GM12878 (cell line): ENCODE results near the gene PLET1. TPM values are rescaled to one million over a fixed set of nuclear protein-coding genes. Genes with fewer than 3 reads are reported as not detected.

Experiments used
- ATAC-seq: fragments of 200-7000 bp; cut with Tn5 transposase; 3 replicates; pipeline ENCODE4 v1.9.1; 2020; ENCODE audit warnings: mild to moderate bottlenecking, moderate library complexity
- BruUV-seq: library from RNA; stranded (reverse); fragments of 400-500 nt; replicated peaks from 2 replicates; lab custom pipeline; 2021; lab: Mats Ljungman, UMichigan
- CTCF ChIA-PET: fragments of 300-600 bp; sonication (Branson Sonifier 250); formaldehyde crosslinking; extraction: SDS; loops from one replicate; lab custom pipeline; 2021; ENCODE audit warnings: inconsistent platforms; lab: Yijun Ruan, JAX
- POLR2A ChIA-PET: fragments of 350-600 bp; formaldehyde crosslinking; extraction: SDS; loops from one replicate; lab custom pipeline; 2021; ENCODE audit warnings: inconsistent platforms; lab: Charles Lee
- RAD21 ChIA-PET: fragments of 300-600 bp; sonication (Branson Sonifier 250); formaldehyde crosslinking; loops from one replicate; lab custom pipeline; 2023; ENCODE audit warnings: antibody characterized with exemption; ENCODE audit not compliant: unreplicated experiment; lab: Charles Lee
- SMC1A ChIA-PET: fragments of 300-600 bp; sonication (Branson Sonifier 250); formaldehyde crosslinking; loops from one replicate; lab custom pipeline; 2023; ENCODE audit not compliant: unreplicated experiment, uncharacterized antibody; lab: Charles Lee
- DNase-seq: peaks from one replicate; pipeline ENCODE4 v3.0.0-alpha.2; 2011; ENCODE audit warnings: low read depth, low spot score
- FAIRE-seq: peaks from 3 replicates; lab custom pipeline; 2011; peaks lifted over from hg19 to GRCh38; lab: Jason Lieb, UNC
- H2AFZ ChIP-seq: 2 replicates; pipeline ENCODE4 v1.6.0; 2011; ENCODE audit warnings: low read depth, low read length, control low read depth; ENCODE audit not compliant: control insufficient read depth
- H3K27ac ChIP-seq: 2 replicates; pipeline ENCODE4 v1.5.1; 2011; ENCODE audit warnings: control low read depth; ENCODE audit not compliant: control insufficient read depth, insufficient read depth
- H3K27me3 ChIP-seq, 2 experiments: replicated peaks in 1 of 2; 2 replicates each; pipeline versions ENCODE4 v1.6.0 to v1.6.1; 2011; ENCODE audit warnings: low read length in 1 of 2; ENCODE audit not compliant: control insufficient read depth in 2 of 2, insufficient read depth in 2 of 2
- H3K36me3 ChIP-seq, 2 experiments: 2 replicates each; pipeline ENCODE4 v1.5.1; 2011; ENCODE audit warnings: low read length in 1 of 2; ENCODE audit not compliant: control insufficient read depth in 2 of 2, insufficient read depth in 2 of 2
- H3K4me1 ChIP-seq: 2 replicates; pipeline ENCODE4 v1.6.1; 2011; ENCODE audit warnings: mild to moderate bottlenecking, low read length, moderate library complexity, mixed read lengths; ENCODE audit not compliant: control insufficient read depth, insufficient read depth
- H3K4me2 ChIP-seq: 2 replicates; pipeline ENCODE4 v1.6.0; 2011; ENCODE audit warnings: control low read depth; ENCODE audit not compliant: control insufficient read depth, insufficient read depth
- H3K4me3 ChIP-seq: fragments of 200-600 bp; sonication (generic); 2 replicates; pipeline ENCODE4 v1.5.1; 2016
- H3K79me2 ChIP-seq: 2 replicates; pipeline ENCODE4 v1.6.0; 2011; ENCODE audit warnings: low read length; ENCODE audit not compliant: control insufficient read depth, insufficient read depth
- H3K9ac ChIP-seq: 2 replicates; pipeline ENCODE4 v1.8.0; 2011; ENCODE audit warnings: low read length, control low read depth, mixed read lengths; ENCODE audit not compliant: control insufficient read depth, insufficient read depth
- H3K9me3 ChIP-seq: replicated peaks from 3 replicates; pipeline ENCODE4 v1.5.1; 2011; ENCODE audit warnings: mild to moderate bottlenecking, low read length; ENCODE audit not compliant: control insufficient read depth, insufficient read depth
- H4K20me1 ChIP-seq: 2 replicates; pipeline ENCODE4 v1.6.0; 2011; ENCODE audit not compliant: control insufficient read depth, insufficient read depth
- CBX3 ChIP-seq: fragments of 200-600 bp; sonication (generic); IDR thresholded peaks from 2 replicates; pipeline ENCODE4 v1.6.1; 2016; ENCODE audit warnings: low read depth, borderline replicate concordance
- EED ChIP-seq: sonication (generic); IDR thresholded peaks from 2 replicates; pipeline ENCODE4 v1.6.1; 2016; ENCODE audit warnings: antibody characterized with exemption, low read depth
- EGR1 ChIP-seq, 2 experiments: IDR thresholded peaks; 1 replicate in 1 of 2; 2 replicates in 1 of 2; pipeline ENCODE4 v1.6.1; 2011 to 2012; ENCODE audit warnings: low read depth in 2 of 2, low read length in 2 of 2, borderline replicate concordance in 1 of 2, mild to moderate bottlenecking in 1 of 2, moderate library complexity in 1 of 2
- NBN ChIP-seq: fragments of 450-650 bp; IDR thresholded peaks from 2 replicates; pipeline ENCODE4 v1.6.1; 2016
- SMAD1 ChIP-seq: fragments of 450-650 bp; IDR thresholded peaks from 2 replicates; pipeline ENCODE4 v1.6.1; 2018; ENCODE audit warnings: mild to moderate bottlenecking, low read depth; ENCODE audit not compliant: partially characterized antibody
- SRF ChIP-seq, 2 experiments: IDR thresholded peaks; 2 replicates each; pipeline ENCODE4 v1.6.1; 2011; ENCODE audit warnings: low read depth in 2 of 2, low read length in 2 of 2, mild to moderate bottlenecking in 1 of 2, moderate library complexity in 1 of 2
- whole genome bisulfite sequencing: methylation state at CpG from one replicate; pipeline ENCODE4 v1.1.6; 2016; ENCODE audit warnings: low lambda C conversion rate; ENCODE audit not compliant: insufficient replicate concordance, insufficient coverage; ENCODE audit errors: missing lambda C conversion rate; 5-methylcytosine and 5-hydroxymethylcytosine counted together
- in situ Hi-C: fragments of 300-500 bp; cut with MboI; formaldehyde crosslinking; loops from 9 replicates; pipeline ENCODE4 v1.14.3; 2018; ENCODE audit warnings: mixed read lengths
- intact Hi-C: fragments of 100-400 bp; cut with micrococcal nuclease; formaldehyde crosslinking; loops from one replicate; pipeline ENCODE4 v1.14.2; 2022; ENCODE audit not compliant: unreplicated experiment
- polyA plus RNA-seq, 11 experiments: library from polyadenylated mRNA; depleted of rRNA in 4 of 11; unstranded in 6 of 11; stranded (reverse) in 5 of 11; fragments of >200 nt; fragmentation: Nextera tagmentation in 4 of 11; fragmentation: Illumina TruSeq in 1 of 11; extraction: Ambion mirVana in 4 of 11; extraction: Trizol in 1 of 11; gene quantifications; 1 replicate in 1 of 11; 2 replicates in 10 of 11; pipeline versions ENCODE4 v1.2.1 to v1.2.3, GENCODE V29; 2011 to 2016; ENCODE audit warnings: inconsistent platforms in 2 of 11, missing spikeins in 2 of 11, low read depth in 1 of 11
- total RNA-seq, 4 experiments: library from RNA; depleted of rRNA in 3 of 4; stranded (reverse); fragments of >200 nt in 3 of 4; fragmentation: Illumina TruSeq in 1 of 4; extraction: Trizol in 1 of 4; gene quantifications; 2 replicates each; pipeline versions ENCODE4 v1.2.1 to v1.2.3, GENCODE V29; 2013 to 2021
- TF ChIP-seq, protein P1 (sequence below): fragments of 450-650 bp; formaldehyde crosslinking; IDR thresholded peaks from 2 replicates; pipeline ENCODE4 v1.4.0; 2022; ENCODE audit warnings: mild to moderate bottlenecking, moderate library complexity
- TF ChIP-seq, protein P2 (sequence below): fragments of 450-650 bp; IDR thresholded peaks from 2 replicates; pipeline ENCODE4 v1.6.1; 2017; ENCODE audit warnings: mild to moderate bottlenecking, moderate library complexity

Gene PLET1
- total and polyA plus RNA-seq, 10 of the 15 experiments (the other 5 are each of a cell fraction or from before 2014, with no cell fraction given) = not detected

DNA sequence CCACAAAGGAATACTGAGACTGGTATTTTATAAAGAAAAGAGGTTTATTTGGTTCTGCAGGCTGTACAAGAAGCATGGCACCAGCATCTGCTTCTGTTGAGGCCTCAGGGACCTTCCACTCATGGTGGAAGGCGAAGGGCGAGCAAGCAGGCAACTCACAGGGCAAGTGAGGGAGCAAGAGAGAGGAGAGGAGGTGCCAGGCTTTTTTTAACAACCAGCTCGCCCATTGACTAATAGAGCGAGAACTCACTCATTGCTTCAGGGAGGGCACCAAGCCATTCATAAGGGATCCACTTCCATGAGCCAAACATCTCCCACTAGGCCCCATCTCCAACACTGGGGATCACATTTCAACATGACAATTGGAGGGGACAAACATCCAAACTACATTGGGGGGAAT, 33.2 kb downstream of the PLET1 start:
- ChIA-PET RAD21 (interaction anchor here (1.4 kb wide), 1 partner anchor 52 kb away, joined by 8 read pairs; no protein-coding TSS in a partner anchor), CTCF (interaction anchor here (0.9 to 16.3 kb wide), 3 partner anchors 55 to 114 kb away, joined by 3 to 314 read pairs (median 7); no protein-coding TSS in a partner anchor)
- peak overlapping the region; percentile 97; the same call in 1 of the 2 replicates for H3K9ac ChIP-seq
- TF ChIP-seq SMAD1 (no peak), EED (no peak), EGR1 (IDR thresholded peaks at IDR 0.05; ENCODE audit: borderline replicate concordance in 1 of 2, low read depth in 2 of 2, low read length in 2 of 2) (no peak), CBX3 (no peak), NBN (no peak), SRF (IDR thresholded peaks at IDR 0.05; ENCODE audit: low read depth in 2 of 2, low read length in 2 of 2) (no peak)
- TF ChIP-seq, protein P1, sequence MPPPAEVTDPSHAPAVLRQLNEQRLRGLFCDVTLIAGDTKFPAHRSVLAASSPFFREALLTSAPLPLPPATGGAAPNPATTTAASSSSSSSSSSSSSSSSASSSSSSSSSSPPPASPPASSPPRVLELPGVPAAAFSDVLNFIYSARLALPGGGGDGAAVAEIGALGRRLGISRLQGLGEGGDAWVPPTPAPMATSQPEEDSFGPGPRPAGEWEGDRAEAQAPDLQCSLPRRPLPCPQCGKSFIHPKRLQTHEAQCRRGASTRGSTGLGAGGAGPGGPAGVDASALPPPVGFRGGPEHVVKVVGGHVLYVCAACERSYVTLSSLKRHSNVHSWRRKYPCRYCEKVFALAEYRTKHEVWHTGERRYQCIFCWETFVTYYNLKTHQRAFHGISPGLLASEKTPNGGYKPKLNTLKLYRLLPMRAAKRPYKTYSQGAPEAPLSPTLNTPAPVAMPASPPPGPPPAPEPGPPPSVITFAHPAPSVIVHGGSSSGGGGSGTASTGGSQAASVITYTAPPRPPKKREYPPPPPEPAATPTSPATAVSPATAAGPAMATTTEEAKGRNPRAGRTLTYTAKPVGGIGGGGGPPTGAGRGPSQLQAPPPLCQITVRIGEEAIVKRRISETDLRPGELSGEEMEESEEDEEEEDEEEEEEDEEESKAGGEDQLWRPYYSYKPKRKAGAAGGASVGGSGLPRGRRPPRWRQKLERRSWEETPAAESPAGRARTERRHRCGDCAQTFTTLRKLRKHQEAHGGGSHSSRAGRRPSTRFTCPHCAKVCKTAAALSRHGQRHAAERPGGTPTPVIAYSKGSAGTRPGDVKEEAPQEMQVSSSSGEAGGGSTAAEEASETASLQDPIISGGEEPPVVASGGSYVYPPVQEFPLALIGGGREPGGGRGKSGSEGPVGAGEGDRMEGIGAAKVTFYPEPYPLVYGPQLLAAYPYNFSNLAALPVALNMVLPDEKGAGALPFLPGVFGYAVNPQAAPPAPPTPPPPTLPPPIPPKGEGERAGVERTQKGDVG = no peak
- TF ChIP-seq, protein P2, sequence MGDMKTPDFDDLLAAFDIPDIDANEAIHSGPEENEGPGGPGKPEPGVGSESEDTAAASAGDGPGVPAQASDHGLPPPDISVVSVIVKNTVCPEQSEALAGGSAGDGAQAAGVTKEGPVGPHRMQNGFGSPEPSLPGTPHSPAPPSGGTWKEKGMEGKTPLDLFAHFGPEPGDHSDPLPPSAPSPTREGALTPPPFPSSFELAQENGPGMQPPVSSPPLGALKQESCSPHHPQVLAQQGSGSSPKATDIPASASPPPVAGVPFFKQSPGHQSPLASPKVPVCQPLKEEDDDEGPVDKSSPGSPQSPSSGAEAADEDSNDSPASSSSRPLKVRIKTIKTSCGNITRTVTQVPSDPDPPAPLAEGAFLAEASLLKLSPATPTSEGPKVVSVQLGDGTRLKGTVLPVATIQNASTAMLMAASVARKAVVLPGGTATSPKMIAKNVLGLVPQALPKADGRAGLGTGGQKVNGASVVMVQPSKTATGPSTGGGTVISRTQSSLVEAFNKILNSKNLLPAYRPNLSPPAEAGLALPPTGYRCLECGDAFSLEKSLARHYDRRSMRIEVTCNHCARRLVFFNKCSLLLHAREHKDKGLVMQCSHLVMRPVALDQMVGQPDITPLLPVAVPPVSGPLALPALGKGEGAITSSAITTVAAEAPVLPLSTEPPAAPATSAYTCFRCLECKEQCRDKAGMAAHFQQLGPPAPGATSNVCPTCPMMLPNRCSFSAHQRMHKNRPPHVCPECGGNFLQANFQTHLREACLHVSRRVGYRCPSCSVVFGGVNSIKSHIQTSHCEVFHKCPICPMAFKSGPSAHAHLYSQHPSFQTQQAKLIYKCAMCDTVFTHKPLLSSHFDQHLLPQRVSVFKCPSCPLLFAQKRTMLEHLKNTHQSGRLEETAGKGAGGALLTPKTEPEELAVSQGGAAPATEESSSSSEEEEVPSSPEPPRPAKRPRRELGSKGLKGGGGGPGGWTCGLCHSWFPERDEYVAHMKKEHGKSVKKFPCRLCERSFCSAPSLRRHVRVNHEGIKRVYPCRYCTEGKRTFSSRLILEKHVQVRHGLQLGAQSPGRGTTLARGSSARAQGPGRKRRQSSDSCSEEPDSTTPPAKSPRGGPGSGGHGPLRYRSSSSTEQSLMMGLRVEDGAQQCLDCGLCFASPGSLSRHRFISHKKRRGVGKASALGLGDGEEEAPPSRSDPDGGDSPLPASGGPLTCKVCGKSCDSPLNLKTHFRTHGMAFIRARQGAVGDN = no peak
- TF ChIP-seq, all 136 proteins: peak for 0
- Histone ChIP-seq H3K9me3 (no peaks in the 10 kb centered on the region), H3K36me3 (no peaks in the 10 kb centered on the region; a peak in 3 of 4 replicates), H3K27me3 (no peaks in the 10 kb centered on the region), H3K4me1 (peaks cover 7% of the 10 kb centered on the region), H3K4me2 (peak overlapping the region; percentile 83), H3K4me3 (peak overlapping the region; percentile 98), H3K27ac (peak overlapping the region; percentile 95), H4K20me1 (no peaks in the 10 kb centered on the region), H2AFZ (no peak overlapping the region; the same call in 1 of the 2 replicates), H3K79me2 (peaks cover 21% of the 10 kb centered on the region)
- FAIRE-seq = no peak
- 64% methylated on average over 4 of the region's 4 CpGs for WGBS
- SMC1A ChIA-PET = interaction anchor here (1.1 to 13.1 kb wide), 5 partner anchors 9 to 356 kb away, joined by 3 to 161 read pairs (median 4); no protein-coding TSS in a partner anchor
- no peak for ATAC-seq
- DNase-seq = no peak
- intact Hi-C loops (loop anchor here (10.0 kb wide), 2 partner anchors 353 to 567 kb away; partner anchors contain the start of genes ALG9, CFAP68 and FDXACB1), in situ Hi-C loops (loop anchor here (5.0 to 10.0 kb wide), 2 partner anchors 355 to 1057 kb away; no protein-coding TSS in a partner anchor)
- TSS peak; percentile 65 for BruUV-seq
- POLR2A ChIA-PET = no interaction called here
